Measurements from ENCODE around the gene C6orf89. TPM values are rescaled to one million over a fixed set of nuclear protein-coding genes. Genes with fewer than 3 reads are reported as not detected.

The C6orf89 gene
- polyA plus RNA-seq, 1 donor from 2014 or later, result 24.6 TPM

DNA sequence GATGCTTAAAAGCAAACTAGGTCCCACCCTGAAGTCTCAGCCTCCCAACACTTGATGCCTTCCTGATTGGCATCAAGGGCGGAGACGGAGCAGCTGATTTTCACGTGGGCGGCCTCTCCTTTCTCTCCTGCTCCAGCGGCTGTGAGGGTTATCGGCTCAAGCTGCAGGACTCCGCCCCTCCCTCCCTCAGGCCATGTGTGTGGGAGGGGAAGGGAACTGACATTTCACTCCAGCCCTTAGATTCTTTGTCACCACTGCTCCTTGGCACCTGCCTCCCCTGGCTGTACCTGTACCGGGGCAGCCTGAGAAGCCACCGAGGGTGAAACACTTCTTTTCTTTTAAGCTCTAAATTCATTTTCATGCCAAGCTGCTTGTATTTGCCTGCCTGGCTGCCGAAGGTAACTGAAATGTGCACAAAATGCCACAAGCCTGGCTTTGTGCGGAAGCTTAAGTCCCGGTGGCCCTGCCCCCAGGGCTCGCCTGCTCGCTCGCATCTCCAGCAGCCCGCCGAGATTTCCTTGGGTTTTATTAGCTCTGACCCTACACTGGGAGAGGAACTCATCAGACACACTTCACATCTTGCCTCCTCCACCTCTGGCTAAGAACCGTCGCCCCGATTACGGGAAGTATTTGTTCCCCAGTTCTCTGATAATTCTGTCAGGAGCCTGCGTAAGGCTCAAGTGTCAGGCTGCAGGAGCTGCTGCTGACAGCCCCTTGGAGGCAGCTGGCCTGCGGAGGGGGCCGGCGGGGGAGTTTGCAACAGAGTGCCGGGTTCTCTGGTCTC, 36.9 kb upstream of the C6orf89 start:
- Histone ChIP-seq H4K20me1 (ENCODE audit: insufficient read depth) (no peaks in the 10 kb centered on the region), H3K4me3 (ENCODE audit: low read length) (peak overlapping the region; percentile 54), H3K9me3 (ENCODE audit: low read length) (no peaks in the 10 kb centered on the region), H3K36me3 (ENCODE audit: insufficient read depth, low read length) (no peaks in the 10 kb centered on the region), H3K27me3 (ENCODE audit: insufficient read depth, low read depth, low read length) (no peaks in the 10 kb centered on the region), H3K9ac (ENCODE audit: low read length) (peak overlapping the region; percentile 51), H3F3A (ENCODE audit: insufficient read depth, low read length, poor library complexity, severe bottlenecking) (no peaks in the 10 kb centered on the region), H3K4me2 (ENCODE audit: low read length) (peak overlapping the region; percentile 2), H3K79me2 (replicated peaks; ENCODE audit: insufficient read depth, low read length) (no peaks in the 10 kb centered on the region), H3K27ac (ENCODE audit: low read length) (peak overlapping the region; percentile 53), H3K9me2 (ENCODE audit: insufficient read depth, low read length) (no peaks in the 10 kb centered on the region), H2AFZ (ENCODE audit: low read depth, low read length) (peak overlapping the region; percentile 11)
- TF ChIP-seq EP300 (conservative IDR thresholded peaks at IDR 0.05; ENCODE audit: poor library complexity, severe bottlenecking) (peak; percentile 34), TAF1 (IDR thresholded peaks at IDR 0.05; ENCODE audit: low read depth) (peak; percentile 55), RAD21 (conservative IDR thresholded peaks at IDR 0.05) (peak; percentile 8), SMC3 (conservative IDR thresholded peaks at IDR 0.05; ENCODE audit: poor library complexity) (peak; percentile 49), REST (IDR thresholded peaks at IDR 0.05; ENCODE audit: borderline replicate concordance) (peak; percentile 39), MXI1 (conservative IDR thresholded peaks at IDR 0.05; ENCODE audit: poor library complexity, severe bottlenecking) (peak; percentile 33), POLR2AphosphoS5 (IDR thresholded peaks at IDR 0.05) (peak; percentile 39), EZH2 (IDR thresholded peaks at IDR 0.05; ENCODE audit: borderline replicate concordance, insufficient read depth, low read length, poor library complexity, severe bottlenecking) (no peak)
- TF ChIP-seq, protein P1, sequence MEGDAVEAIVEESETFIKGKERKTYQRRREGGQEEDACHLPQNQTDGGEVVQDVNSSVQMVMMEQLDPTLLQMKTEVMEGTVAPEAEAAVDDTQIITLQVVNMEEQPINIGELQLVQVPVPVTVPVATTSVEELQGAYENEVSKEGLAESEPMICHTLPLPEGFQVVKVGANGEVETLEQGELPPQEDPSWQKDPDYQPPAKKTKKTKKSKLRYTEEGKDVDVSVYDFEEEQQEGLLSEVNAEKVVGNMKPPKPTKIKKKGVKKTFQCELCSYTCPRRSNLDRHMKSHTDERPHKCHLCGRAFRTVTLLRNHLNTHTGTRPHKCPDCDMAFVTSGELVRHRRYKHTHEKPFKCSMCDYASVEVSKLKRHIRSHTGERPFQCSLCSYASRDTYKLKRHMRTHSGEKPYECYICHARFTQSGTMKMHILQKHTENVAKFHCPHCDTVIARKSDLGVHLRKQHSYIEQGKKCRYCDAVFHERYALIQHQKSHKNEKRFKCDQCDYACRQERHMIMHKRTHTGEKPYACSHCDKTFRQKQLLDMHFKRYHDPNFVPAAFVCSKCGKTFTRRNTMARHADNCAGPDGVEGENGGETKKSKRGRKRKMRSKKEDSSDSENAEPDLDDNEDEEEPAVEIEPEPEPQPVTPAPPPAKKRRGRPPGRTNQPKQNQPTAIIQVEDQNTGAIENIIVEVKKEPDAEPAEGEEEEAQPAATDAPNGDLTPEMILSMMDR (IDR thresholded peaks at IDR 0.05; ENCODE audit: poor library complexity, severe bottlenecking), result no peak

DNA sequence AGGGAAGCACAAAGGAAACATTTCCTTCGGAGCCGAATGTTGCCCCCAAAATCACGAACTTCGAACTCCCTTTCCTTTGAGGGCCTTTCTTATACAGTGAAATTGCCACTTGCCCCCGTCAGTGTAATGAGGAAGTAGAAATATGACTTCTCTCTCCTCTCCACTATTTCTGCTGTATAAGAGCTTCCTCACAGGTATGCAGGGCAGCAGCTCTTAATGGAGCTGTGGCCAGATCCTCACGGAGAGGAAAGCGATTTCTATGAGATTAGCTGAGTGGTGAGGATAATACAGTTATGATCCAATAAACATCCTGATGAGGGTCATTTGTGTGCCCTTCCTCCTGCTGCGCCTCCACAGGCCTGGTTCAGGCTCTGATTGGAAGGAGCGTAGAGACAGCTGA, 35.7 kb upstream of the C6orf89 start:
- no peak overlapping the region for H2AFZ ChIP-seq (ENCODE audit: low read depth, low read length)
- no peak overlapping the region for H3K9ac ChIP-seq (ENCODE audit: low read length)
- H3K36me3 ChIP-seq (ENCODE audit: insufficient read depth, low read length), result no peaks in the 10 kb centered on the region
- H3K9me3 ChIP-seq (ENCODE audit: low read length), result no peaks in the 10 kb centered on the region
- H3K4me3 ChIP-seq (ENCODE audit: low read length), result no peak overlapping the region
- no peaks in the 10 kb centered on the region for H4K20me1 ChIP-seq (ENCODE audit: insufficient read depth)
- TF ChIP-seq EZH2 (IDR thresholded peaks at IDR 0.05; ENCODE audit: borderline replicate concordance, insufficient read depth, low read length, poor library complexity, severe bottlenecking) (no peak), SMC3 (conservative IDR thresholded peaks at IDR 0.05; ENCODE audit: poor library complexity) (no peak), POLR2AphosphoS5 (IDR thresholded peaks at IDR 0.05) (no peak), EP300 (conservative IDR thresholded peaks at IDR 0.05; ENCODE audit: poor library complexity, severe bottlenecking) (no peak), TAF1 (IDR thresholded peaks at IDR 0.05; ENCODE audit: low read depth) (no peak), RAD21 (conservative IDR thresholded peaks at IDR 0.05) (no peak)
- TF ChIP-seq, protein P1 (IDR thresholded peaks at IDR 0.05; ENCODE audit: poor library complexity, severe bottlenecking), result no peak
- no peak overlapping the region for H3K27ac ChIP-seq (ENCODE audit: low read length)
- no peaks in the 10 kb centered on the region for H3K79me2 ChIP-seq (replicated peaks; ENCODE audit: insufficient read depth, low read length)
- H3K9me2 ChIP-seq (ENCODE audit: insufficient read depth, low read length), result no peaks in the 10 kb centered on the region
- H3K27me3 ChIP-seq (ENCODE audit: insufficient read depth, low read depth, low read length), result no peaks in the 10 kb centered on the region
- H3F3A ChIP-seq (ENCODE audit: insufficient read depth, low read length, poor library complexity, severe bottlenecking), result no peaks in the 10 kb centered on the region
- no peak overlapping the region for H3K4me2 ChIP-seq (ENCODE audit: low read length)

Data from neural cell (in vitro differentiated cells).